Measurements from ENCODE around the gene STX4.
A peak's percentile ranks its signal among the peaks of the same experiment; 100 is the strongest.

The STX4 gene

GRCh38 chr16:31007684-31008083, 25.7 kb upstream of the STX4 start:
- no peak for DNase-seq (ENCODE audit: low read depth, low spot score)
- CTCF ChIA-PET, result interaction anchor here (2.2 to 2.9 kb wide), 2 partner anchors 9 to 22 kb away, joined by 9 to 11 read pairs; partner anchors contain the start of gene HSD3B7
- POLR2A ChIA-PET, result interaction anchor here (1.1 kb wide), 1 partner anchor 26 kb away, joined by 4 read pairs; the partner anchor contains the start of gene STX4
- no peak overlapping the region for H3K4me3 ChIP-seq (ENCODE audit: low read depth, low read length)
- no peak for TF ChIP-seq CTCF (IDR thresholded peaks at IDR 0.05; ENCODE audit: insufficient read depth, low read length, missing control alignments)

- ChIA-PET CTCF (interaction anchor here (1.1 to 2.9 kb wide), 3 partner anchors 10 to 194 kb away, joined by 3 to 11 read pairs (median 9); partner anchors contain the start of gene HSD3B7), POLR2A (interaction anchor here (1.1 kb wide), 1 partner anchor 66 kb away, joined by 4 read pairs; the partner anchor contains the start of genes ZNF646 and ZNF668)
- DNase-seq (ENCODE audit: low read depth, low spot score), result no peak
- H3K4me3 ChIP-seq (ENCODE audit: low read depth, low read length), result peak overlapping the region; percentile 18; the same call in 1 of the 2 replicates
- no peak for TF ChIP-seq CTCF (IDR thresholded peaks at IDR 0.05; ENCODE audit: insufficient read depth, low read length, missing control alignments)
These were observed 25.2 kb upstream of the STX4 start for GRCh38 chr16:31008149-31008548.

GRCh38 chr16:31008551-31008950, 24.8 kb upstream of the STX4 start:
- ChIA-PET POLR2A (interaction anchor here (1.1 kb wide), 1 partner anchor 65 kb away, joined by 4 read pairs; the partner anchor contains the start of genes ZNF646 and ZNF668), CTCF (interaction anchor here (1.1 to 2.9 kb wide), 3 partner anchors 10 to 194 kb away, joined by 3 to 11 read pairs (median 9); partner anchors contain the start of gene HSD3B7)
- TF ChIP-seq CTCF (IDR thresholded peaks at IDR 0.05; ENCODE audit: insufficient read depth, low read length, missing control alignments), result no peak
- peak overlapping the region; percentile 18; the same call in 1 of the 2 replicates for H3K4me3 ChIP-seq (ENCODE audit: low read depth, low read length)
- DNase-seq (ENCODE audit: low read depth, low spot score), result no peak

- no peak for TF ChIP-seq CTCF (IDR thresholded peaks at IDR 0.05; ENCODE audit: insufficient read depth, low read length, missing control alignments)
- peak overlapping the region; percentile 57 for H3K4me3 ChIP-seq (ENCODE audit: low read depth, low read length)
- ChIA-PET CTCF (interaction anchor here (1.1 to 2.9 kb wide), 3 partner anchors 11 to 195 kb away, joined by 3 to 11 read pairs (median 9); partner anchors contain the start of gene HSD3B7), POLR2A (interaction anchor here (1.1 kb wide), 1 partner anchor 65 kb away, joined by 4 read pairs; the partner anchor contains the start of genes ZNF646 and ZNF668)
- DNase-seq (ENCODE audit: low read depth, low spot score), result no peak
These were observed 24.2 kb upstream of the STX4 start for GRCh38 chr16:31009120-31009519.

- TF ChIP-seq CTCF (IDR thresholded peaks at IDR 0.05; ENCODE audit: insufficient read depth, low read length, missing control alignments), result no peak
- H3K4me3 ChIP-seq (ENCODE audit: low read depth, low read length), result peak overlapping the region; percentile 57
- ChIA-PET POLR2A (no interaction called here), CTCF (no interaction called here)
- DNase-seq (ENCODE audit: low read depth, low spot score), result no peak
These were observed 23.3 kb upstream of the STX4 start for GRCh38 chr16:31009894-31010584.
